Fibroblast of mammary gland (primary cell): ENCODE measurements around the gene UBR3.

Source experiments
- DNase-seq: peaks from one replicate; pipeline ENCODE4 v3.0.0-alpha.2; 2010; ENCODE audit warnings: low read depth
- H3K4me3 ChIP-seq: 2 replicates; pipeline ENCODE4 v1.5.1; 2011; ENCODE audit warnings: low read depth, mild to moderate bottlenecking, low read length, moderate library complexity; ENCODE audit not compliant: control insufficient read depth
- TF ChIP-seq, protein P1 (sequence below): conservative IDR thresholded peaks from 2 replicates; pipeline ENCODE4 v1.5.1; 2011; ENCODE audit warnings: low read depth, low read length, inconsistent platforms; ENCODE audit not compliant: control insufficient read depth, insufficient read depth

The UBR3 gene

DNA sequence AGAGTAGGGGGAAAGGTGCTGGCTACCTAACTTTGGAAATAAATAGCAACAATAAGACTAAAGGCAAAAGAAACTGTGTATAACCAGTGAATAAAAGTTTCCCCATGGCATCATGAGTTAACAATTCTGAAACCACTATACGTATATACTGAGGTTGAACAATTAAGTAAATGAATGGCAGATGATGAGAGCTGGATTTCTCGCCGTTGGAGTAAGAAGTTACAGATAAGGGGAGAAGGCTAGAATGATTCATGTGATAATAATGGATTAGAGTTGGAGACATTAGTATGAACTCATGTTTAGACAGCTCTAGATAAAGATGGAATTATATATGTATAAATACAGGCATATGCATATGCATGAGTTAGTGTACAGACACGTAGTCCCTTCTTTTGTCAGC lies 152.7 kb downstream of the UBR3 start:
- H3K4me3 ChIP-seq: no peak overlapping the region
- TF ChIP-seq, protein P1, sequence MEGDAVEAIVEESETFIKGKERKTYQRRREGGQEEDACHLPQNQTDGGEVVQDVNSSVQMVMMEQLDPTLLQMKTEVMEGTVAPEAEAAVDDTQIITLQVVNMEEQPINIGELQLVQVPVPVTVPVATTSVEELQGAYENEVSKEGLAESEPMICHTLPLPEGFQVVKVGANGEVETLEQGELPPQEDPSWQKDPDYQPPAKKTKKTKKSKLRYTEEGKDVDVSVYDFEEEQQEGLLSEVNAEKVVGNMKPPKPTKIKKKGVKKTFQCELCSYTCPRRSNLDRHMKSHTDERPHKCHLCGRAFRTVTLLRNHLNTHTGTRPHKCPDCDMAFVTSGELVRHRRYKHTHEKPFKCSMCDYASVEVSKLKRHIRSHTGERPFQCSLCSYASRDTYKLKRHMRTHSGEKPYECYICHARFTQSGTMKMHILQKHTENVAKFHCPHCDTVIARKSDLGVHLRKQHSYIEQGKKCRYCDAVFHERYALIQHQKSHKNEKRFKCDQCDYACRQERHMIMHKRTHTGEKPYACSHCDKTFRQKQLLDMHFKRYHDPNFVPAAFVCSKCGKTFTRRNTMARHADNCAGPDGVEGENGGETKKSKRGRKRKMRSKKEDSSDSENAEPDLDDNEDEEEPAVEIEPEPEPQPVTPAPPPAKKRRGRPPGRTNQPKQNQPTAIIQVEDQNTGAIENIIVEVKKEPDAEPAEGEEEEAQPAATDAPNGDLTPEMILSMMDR: no peak
- DNase-seq: no peak

DNA sequence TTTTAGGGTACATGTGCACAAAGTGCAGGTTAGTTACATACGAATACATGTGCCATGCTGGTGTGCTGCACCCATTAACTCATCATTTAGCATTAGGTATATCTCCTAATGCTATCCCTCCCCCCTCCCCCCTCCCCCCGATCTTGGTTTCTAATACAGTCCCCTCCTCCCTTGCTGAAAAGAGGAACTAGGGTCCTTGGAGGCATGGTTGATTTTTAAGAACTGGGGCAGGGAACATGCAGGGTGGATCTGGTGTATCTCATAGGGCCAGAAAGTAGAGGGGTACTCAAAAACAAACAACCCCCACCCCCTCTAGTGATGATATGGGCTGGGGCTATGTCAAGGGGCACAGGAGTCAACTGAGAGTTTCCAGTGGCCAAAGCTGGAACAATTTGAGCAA lies 153.4 kb downstream of the UBR3 start:
- TF ChIP-seq, protein P1: no peak

DNA sequence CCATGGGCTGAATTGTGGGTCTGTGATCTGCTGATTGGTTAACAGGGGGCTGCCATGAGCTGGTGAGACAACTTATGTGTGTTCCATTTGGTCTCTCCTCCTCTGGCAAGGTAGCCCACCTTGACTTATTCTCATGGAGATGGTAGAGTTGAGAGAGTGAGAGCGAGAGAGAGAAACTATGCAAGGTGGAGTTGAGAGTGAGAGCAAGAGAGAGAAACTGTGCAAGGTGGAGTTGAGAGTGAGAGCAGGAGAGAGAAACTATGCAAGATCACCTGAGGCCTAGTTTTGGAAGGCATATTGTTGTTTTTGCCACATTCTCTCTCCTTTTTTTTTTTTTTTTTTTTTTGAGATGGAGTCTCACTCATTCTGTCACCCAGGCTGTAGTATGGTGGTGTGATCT lies 155.7 kb downstream of the UBR3 start:
- H3K4me3 ChIP-seq: no peak overlapping the region
- no peak for DNase-seq
- TF ChIP-seq, protein P1: no peak

More for the DNA sequence above, 153.4 kb downstream of the UBR3 start:
- H3K4me3 ChIP-seq: no peak overlapping the region
- no peak for DNase-seq

DNA sequence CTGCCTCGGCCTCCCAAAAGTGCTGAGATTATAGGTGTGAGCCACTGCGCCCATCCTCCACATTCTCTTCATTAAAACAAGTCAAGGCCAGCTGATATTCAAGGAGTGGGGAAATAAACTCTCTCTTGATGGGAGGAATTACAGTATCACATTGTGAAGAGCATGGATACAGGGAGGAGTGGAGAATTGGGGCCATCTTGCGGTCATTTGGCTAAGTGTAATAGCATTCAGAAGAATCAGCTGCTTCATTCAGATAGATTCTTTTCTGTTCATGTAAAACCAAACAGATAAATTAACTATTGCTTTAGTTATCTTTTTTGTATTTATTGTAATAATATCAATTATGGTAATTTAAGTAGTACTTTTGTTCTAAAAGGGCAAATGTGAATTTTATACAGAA lies 156.3 kb downstream of the UBR3 start:
- TF ChIP-seq, protein P1: peak; percentile 30
- H3K4me3 ChIP-seq: no peak overlapping the region
- peak; percentile 31 for DNase-seq

DNA sequence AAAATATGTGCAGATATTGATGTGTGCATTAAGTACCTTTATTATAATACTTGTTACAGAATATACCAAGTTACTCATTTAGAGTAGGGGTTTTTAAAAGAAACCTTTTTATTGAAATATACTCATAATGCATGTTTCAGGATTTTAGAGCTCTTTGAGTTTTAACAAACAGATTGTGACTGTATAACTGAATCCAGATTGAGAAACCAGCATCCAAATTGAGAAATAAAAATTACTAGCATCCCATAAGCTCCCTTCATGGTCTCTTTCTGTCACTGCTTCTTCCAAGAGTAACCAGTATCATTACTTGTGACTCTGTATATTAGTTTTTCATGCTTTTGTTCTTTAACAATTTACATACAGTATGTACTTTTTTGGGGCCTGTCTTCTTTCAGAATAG lies 156.9 kb downstream of the UBR3 start:
- DNase-seq: no peak
- TF ChIP-seq, protein P1: no peak
- H3K4me3 ChIP-seq: no peak overlapping the region

DNA sequence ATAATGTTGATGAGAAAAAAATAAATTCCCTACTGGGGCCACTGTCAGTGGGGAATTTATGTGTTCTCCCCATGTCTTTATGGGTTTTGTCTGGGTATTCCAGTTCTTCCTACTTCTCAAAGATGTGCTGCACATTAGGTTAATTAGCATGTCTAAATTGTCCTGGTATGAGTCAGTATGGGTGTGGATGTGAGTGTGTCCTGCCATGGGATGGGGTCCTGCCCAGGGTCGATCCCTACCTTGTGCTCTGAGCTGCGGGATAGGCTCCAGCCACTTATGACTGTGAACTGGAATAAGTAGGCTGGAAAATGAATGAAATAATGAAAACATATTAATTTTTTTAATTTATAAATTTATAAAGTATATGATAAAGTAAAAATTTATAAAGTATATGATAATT lies 167.5 kb downstream of the UBR3 start:
- H3K4me3 ChIP-seq: no peak overlapping the region
- no peak for DNase-seq
- TF ChIP-seq, protein P1: no peak
